ENCODE results near the gene STK4.

The STK4 gene

DNA sequence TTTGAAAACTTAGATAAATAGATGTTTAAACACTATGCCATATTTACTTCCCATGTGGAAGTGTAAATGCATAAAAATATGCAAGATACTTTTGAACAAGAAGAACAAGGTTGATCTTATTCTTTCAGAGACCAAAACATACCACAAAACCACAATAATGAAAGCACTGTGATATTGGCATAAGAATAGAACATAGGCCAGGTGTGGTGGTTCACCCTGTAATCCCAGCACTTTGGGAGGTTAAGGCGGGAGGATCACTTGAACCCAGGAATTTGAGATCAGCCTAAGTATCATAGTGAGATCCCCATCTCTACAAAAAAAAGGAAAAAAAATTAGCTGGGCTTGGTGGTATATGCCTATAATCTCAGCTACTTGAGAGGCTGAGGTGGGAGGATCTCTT lies 68.1 kb downstream of the STK4 start:
- DNase-seq, result no peak

DNA sequence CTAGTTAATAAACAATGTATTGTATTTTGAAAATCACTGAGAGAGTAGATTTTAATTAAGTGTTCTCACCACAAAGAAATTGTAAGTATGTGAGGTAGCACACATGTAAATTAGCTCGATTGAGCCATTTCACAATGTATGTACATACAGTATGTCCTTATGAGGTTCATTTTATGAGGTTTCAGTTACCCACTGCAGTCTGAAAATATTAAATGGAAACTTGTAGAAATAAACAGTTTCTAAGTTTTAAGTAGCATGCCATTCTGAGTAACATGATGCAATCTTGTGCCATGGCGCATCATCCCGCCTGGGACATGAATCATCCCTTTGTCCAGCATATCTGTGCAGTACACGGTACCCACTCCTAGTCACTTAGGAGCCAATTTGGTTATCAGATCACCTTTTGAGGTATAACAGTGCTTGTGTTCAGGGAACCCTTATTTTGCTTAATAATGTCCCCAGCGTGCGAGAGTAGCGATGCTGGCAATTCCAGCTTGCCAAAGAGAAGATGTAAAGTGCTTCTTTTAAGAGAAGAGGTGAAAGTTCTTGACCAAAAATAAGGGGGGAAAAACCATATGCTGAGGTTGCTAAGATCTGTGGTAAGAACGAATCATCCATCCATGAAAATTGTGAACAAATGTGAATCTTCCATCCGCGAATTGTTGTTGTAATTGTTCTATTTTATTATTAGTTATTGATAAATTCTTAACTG lies 69.9 kb downstream of the STK4 start:
- no peak for DNase-seq

DNA sequence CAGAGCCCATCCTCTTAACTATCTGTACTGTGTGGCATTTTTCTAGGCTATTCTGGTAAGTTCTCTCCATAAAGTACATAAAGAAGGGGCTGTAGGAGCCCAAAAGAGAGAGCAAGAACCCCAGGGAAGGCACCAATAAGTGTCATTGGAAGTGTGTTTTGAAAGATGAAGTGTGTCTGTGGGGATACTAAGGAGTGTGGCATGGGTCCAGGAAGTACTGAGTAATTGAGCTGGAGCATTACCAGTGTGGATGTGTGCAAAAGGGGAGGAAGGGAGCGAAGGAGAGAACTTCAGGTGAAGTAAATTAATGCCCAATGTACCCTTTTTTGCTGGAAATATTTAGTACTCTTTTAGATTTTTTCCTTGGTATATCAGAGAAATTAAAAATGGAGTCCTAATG lies 70.7 kb downstream of the STK4 start:
- DNase-seq, result no peak

DNA sequence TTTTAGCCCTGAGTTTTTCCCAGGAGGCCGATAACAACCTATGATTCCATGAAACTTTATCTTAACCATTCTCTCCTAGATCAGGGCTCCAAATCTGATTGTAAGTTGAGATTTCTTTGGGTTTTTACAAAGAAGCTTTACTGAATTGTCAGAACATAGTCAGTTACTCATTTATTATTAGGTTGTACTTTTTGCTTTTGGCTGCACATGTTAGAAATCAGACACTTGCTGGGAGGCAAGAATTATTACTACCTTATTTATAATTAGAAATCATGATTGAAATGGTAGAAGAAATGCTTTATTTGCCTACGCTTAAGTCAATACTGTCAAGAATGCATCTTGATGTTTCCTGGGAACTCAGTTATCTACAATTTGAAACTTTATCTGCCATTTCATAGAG lies 71.3 kb downstream of the STK4 start:
- no peak for DNase-seq

DNA sequence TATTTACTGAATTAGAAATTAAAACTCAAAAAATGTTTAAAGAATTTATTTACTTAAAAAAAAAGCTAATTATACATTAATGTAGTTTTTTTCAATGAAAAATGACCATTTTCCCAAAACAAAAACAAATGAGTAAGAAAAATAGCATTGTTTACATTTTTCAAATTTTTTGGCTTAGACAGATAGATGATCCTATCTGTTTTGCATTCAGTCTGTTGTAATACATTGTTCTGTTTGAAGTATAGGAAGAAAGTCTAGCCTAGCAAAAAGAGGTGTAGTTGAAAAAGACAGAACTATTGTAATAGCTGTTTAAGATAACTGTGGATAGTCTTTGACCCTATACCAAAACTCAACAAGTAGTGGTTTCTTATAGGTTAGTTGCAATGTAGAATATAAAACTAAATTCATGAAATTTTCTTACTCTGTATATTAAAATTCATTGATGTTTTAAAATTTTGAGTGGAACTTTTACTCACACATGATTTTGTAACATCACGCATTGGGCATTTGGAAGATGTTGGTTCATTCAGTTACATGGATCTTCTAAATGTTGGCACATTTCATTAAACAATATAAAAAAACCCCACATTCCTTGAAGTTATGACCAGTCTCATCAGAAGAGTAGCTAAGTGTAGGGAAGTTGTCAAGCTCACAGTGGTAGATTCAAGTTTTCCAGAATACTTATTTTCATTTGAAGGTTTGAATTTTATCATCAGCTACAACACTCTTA lies 72.6 kb downstream of the STK4 start:
- no peak for DNase-seq

DNA sequence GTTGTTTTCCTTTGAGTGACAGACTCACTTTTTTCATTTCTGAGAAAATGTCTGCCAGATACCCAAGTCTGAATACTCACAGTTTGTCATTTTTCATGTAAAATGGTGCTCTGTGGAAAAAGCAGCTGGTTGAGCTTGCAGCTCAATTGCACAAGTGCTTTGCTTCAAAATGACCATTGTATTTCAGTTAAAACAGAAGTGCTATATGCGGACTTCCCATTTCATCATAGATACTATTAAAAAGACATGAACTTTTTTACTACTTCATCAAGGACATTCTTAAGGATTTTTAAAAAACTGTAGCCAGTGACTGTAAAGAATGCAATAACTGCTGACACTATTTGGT lies 73.1 kb downstream of the STK4 start:
- DNase-seq, result no peak

DNA sequence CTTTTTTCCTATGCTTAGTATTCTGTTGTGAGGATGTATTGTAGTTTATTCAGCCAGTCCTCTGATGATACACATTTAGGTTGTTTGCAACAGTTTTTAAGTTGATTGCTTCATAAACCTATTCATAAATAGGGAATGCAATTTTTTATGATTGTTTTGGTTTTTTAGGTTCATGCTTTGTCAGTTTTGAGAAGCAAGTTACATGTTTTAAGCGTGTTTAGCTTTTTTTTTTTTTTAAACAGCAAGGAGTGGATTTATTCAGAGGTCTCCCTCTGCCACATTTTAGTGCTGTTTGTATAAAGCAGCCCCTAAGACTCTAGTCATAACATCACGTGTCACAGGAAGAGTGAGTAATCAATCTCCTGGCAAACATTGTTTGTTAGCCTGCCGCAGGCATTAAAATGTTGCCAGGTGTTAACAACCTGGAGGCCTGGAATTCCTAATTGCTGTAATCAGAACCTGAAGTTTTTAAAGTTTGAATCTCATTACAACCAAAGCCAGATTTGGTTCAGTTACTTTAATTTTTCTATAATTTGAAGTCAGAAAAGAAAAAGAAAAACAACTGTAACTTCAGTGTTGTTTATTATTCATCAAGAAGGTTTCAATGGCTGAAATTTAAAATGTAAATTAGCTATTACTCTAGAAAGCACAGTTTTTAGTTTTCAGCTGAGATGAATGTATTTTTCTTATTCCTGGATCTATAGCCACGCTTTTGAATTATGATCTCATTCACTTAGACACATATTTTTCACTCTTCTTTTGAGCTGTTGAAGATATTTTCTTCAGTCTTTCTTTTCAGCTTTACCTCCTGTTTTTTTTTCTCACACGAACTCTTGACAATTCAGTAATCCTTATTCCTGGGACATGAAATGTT lies 75.4 kb downstream of the STK4 start:
- DNase-seq, result no peak

DNA sequence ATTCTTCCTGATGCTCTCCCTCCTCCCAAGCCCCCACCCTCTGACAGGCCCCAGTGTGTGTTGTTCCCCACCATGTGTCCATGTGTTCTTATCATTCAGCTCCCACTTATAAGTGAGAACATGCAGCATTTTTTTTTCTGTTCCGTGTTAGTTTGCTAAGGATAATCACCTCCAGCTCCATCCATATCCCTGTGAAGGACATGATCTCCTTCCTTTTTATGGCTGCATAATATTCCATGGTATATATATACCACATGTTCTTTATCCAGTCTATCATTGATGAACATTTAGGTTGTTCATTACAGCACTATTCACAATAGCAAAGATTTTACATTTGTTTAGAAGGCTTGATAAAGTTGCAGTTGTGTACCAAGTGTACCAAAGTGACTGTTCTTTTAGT lies 76.7 kb downstream of the STK4 start:
- DNase-seq, result no peak

DNA sequence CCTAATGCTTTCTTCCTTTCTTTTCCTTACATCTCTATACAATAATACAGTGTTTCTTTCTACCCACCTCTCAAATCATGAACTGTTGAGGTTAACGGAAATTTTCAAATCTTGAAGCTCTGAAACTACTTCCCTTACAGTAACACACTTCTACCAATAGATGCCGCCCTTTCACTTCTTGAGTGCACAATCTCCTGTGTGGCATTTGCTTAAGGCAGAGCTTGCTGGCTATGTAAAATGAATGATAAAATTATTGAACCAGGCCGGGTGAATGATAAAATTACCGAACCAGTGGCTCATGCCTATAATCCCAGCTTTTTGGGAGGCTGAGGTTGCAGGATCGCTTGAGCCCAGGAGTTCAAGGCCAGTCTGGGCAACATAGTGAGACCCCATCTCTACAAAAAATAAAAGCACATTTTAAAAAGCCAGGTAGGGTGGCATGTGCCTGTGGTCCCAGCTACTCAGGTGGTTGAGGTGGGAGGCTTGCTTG lies 77.8 kb downstream of the STK4 start:
- peak; percentile 20 for DNase-seq

DNA sequence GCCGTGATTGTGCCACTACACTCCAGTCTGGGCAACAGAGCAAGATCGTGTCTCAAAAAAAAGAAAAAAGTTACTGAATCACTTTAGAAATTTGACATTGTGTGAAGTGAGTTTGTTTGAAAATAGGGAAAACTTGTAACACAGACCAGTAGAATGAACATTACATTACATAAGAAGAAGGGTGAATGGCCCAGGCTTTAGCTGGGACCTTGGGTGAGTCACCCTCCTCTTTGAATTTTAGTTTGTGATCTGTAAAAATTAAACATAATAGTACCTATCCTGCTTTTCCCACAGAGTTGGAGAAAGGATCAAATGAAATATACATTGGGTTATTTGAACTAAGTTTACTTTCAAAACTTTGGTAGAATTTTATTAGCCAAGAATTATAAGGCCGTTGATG lies 78.3 kb downstream of the STK4 start:
- DNase-seq, result no peak

DNA sequence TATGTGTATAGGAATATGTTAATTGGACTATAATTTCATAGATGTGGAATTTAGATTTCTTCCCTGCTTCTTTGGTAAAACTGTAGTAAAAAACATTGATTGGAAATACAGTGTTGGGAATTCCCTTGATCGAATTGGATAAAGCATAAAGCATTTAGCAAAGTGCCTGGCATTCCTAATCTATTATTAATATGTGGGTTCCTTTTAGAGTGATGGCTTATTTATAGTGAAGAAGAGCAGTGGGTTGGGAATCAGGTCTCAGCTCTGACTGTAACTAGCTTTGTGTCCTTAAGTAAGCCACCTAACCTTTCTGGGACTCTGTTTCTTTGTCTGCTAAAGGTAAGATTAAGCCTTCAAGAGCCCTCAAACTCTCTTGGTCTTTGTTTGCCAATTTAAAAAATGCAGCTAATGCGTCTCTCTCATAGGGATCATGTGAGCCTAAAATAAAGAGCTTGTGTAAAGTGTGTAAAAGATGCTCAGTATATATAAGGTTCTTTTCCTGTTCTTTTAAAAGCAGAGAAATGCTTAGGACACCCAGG lies 81.3 kb downstream of the STK4 start:
- DNase-seq, result no peak

DNA sequence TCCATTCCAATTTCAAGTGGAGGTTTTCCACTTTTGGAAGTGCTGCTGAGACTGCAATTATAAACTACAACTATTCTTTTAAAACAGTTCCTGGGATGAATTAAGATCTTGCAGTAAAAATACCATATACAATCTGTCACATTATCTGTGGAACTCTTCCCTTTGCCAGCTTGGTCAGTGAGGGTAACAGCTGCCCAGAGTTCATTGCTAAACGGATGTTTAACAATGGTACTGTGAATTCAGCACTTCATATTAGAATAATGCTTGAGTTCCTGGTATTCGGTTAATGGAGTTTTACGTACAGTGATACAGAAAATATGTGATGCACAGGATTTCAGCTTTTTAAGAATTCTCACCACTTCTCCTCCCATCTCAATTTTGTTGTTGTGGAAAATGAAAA lies 83.1 kb downstream of the STK4 start:
- DNase-seq, result no peak

DNA sequence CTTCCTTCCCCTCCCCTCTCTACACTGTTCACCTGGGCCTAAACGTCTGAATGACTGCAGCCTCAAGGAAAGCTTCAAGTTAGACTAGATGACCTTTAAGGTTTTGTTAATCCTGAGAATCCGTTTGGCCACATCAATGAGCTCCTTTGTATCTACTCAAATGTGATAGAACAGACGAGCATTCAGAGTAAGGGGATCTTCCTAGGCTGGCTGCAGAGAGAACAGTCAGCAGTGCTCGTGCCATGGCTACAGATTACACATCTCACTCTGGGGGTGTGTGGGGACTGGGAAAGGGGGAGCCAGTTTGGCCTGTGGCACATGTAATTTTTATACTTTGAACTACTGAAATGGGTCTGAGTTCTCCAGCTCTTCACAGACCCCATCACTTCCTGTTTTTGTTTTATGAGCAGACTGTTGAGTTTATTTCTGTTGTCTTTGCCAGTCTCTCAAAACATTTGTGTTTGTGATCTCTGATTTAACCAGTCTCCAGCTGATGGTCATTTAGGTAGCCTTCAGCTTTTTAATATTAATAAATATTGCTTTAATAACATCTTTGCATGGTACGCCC lies 83.7 kb downstream of the STK4 start:
- no peak for DNase-seq

DNA sequence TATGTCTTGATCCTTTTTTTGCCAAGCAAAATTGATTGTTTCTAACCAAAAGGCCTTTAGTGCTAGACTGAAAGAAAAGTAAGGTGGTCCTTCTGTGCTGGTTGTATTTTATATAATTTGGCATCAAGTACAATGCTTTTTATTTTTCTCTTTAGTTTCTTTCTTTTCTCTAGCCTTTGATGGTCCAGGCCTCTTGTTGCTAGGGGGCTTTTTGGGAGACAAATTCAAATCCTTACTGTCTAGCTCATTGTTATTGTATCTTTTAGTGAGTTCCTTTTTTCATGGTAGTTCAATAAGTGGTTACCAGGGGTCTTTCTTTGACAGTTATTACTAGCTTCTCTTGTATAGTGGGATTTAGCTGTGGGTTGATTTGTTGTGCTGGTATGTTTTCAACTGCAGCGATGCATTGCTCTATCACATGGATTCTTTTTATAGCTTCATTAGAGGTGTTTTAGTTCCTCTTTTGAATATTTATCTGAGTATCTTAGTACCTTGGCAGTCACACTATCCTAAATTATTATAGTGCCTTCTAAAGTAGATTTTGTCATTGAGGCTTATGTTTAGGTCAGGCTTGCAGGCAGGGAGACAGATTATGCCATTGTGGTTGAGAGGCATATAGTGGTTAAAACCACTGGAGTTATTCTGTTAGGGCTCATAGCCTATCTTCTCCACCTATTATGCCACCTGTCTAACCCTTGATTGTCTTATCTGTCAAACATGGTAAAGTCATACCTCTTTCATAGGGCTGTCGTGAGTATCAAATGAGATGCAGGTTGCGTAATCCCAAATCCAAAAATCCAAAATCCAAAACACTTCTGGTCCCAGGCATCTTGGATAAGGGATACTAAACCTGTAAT lies 85.1 kb downstream of the STK4 start:
- no peak for DNase-seq

DNA sequence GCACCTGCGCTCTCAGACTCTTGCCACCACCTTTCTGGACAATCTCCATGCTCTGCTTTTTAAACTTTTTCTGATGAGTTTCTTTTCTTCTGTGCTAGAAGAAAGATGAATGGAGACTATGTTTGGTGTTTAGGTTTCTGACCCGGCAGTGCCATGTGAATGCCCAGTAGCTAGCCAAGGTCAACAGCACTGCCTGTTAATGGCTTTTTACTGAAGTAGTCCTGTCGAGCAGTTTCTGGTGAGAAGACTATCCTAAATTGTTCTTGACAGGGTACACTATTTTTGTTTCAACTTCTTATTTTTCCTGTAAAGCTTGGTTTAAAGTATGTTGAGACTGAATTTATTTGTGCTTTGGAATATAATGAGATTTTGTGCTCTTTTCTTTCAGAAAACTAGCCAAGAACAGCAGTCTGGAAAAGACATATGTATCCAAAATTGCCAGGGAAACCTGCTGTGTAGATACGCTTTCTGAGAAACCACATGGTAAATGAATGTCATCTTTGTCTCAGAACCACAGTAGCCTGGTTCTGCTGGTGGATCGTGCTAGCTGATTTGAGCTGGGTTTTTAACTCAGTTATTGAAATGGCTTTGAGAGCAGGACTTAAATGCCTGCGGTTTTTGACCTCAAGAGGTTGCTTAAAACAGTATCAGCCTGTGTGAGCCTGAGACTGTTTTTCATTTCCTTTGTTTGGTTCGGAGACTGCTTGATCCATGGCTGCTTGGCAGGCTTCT lies 86.6 kb downstream of the STK4 start:
- DNase-seq, result no peak

DNA sequence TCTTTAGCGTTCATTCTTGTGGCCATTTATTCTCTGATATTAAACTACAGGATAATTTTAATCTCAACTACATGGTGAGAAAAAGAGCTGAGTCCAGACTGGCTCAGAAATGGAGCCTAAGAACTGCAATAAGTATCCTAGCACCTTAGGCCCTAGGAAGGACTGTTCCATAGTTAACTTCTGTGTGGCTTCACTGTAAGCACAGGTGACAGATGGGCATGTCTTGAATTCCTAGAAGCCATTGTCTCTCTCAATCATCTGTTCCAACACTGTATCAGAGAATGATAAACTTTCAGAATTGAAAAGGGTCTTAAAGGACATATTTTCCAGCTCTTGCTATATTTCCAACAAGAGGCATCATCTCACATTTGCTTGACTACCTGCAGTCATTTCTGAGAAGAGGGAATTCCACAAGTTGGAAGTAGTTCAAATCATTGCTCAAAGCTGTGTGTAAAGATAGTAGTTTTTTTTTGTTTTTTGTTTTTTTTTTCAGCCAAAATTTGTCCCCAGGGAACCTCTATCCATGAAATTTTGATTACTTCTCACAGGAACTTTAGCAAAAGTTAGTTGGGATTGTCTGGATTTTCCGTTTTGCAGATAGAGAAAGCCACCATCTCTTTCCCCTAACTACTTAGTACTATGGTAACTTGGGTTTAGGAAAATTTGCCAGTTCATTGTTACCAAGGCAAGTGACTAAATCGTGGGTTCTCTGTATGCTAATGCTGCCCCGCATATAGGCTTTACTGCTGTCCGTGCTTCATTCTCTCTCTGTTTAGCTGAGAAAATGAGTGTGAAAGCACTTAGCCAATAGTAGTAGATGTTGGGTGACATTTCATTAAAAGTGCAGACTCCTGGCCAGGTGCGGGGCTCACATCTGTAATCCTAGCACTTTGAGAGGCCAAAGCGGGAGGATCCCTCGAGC lies 87.4 kb downstream of the STK4 start:
- DNase-seq, result no peak

DNA sequence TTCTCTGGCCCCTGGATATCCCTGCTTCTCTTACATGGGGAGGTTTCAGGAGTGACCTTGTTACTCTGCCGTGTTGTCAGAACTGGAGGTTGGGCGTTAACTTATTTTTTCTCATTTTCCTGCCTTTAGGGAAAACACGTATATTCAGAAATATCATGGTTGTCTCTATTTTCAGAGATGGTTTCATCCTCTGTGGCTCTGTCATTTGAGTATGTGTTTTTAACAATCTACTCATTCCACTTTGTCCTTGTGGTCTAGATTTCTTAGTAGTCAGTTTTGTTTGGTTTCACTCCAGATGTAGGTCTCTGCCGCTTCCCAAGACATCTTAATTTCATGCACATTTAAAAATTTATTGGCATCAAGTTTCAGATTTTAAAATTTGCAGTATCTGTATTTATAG lies 88.7 kb downstream of the STK4 start:
- DNase-seq, result no peak

DNA sequence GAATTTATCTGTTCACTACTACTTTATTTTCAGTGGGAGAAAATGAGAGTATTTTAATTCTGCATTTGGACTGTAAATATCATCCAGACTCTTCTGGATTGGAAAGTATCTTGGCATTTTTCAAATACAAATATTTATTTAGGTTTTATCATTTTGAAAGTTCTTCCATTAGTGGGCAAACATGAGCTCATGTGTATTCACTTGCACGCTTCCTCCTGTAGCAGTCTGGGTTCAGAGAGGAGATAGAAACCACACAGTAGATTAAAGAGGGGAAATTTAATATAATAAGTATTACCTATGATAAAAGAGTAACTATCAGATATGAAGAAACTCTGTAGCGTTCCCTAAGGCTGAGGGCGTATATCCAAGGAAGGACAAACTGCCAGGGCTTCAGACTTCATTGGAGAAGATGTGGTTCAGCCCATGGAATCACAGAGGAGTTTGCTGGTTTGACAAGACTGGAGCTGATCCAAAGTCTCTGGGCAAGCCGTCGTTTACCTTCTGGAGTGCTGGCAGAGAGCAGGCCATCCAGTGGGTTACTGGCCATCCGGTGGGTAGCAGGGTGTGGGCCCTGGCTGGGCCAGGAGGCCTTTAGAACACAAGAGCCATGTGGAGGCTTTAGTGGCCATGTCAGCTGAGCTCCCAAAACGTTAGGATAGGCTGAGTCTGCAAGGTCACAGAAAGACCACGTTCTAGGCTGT lies 90.3 kb downstream of the STK4 start:
- DNase-seq, result no peak

DNA sequence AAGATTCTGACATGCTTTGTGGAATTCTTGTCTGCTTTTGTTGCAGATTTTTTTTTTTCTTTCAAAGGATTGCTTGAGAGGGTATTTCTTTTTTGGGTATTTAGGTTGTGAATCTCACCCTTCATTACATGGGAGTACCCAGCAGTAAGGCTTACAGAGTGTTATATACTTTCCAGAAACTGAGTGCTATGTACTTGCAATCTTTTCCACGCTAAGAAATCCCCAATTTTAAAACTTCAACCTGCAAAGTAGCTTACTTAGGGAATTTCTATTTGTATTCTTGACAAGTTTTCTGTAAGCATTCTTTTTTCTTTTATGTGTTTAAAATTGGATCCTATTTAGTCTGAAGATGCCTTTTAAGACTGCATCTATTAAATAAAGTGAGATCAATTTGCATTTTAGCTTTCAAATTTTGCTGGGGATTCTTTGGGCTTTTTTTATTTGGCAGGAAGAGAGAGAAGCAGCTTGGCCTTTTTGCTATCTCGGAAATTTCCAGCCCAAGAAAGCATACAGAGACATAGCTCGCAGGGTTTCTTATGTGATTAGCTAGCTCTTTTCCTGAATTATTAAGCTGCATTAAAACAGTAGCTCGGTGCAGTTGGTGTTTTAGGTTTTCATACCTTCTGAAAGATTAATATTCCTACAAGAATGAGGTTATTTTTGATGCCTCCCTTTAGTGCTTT lies 92.0 kb downstream of the STK4 start:
- no peak for DNase-seq
